Activated CD8-positive, alpha-beta memory T cell treated with anti-CD3 and anti-CD28 coated beads, Interleukin-2, amount 50 U/mL, for 4 hours (primary cell): ENCODE measurements around the gene TRAP1.
"Not testable (repeated sequence)": the region's sequence is repeated elsewhere in the genome, so short reads cannot be mapped to it uniquely, and the experiment has no call there.

Experiments used
- DNase-seq: peaks from one replicate; pipeline ENCODE4 v3.0.0-alpha.2; 2020

TRAP1 gene

GRCh38 chr16:3645108-3645503 lies 72.2 kb downstream of the TRAP1 start:
- DNase-seq = no peak

GRCh38 chr16:3643095-3643730 lies 74.1 kb downstream of the TRAP1 start:
- DNase-seq = no peak

- DNase-seq = no peak
Observed at GRCh38 chr16:3642397-3643094, 74.8 kb downstream of the TRAP1 start.

DNA sequence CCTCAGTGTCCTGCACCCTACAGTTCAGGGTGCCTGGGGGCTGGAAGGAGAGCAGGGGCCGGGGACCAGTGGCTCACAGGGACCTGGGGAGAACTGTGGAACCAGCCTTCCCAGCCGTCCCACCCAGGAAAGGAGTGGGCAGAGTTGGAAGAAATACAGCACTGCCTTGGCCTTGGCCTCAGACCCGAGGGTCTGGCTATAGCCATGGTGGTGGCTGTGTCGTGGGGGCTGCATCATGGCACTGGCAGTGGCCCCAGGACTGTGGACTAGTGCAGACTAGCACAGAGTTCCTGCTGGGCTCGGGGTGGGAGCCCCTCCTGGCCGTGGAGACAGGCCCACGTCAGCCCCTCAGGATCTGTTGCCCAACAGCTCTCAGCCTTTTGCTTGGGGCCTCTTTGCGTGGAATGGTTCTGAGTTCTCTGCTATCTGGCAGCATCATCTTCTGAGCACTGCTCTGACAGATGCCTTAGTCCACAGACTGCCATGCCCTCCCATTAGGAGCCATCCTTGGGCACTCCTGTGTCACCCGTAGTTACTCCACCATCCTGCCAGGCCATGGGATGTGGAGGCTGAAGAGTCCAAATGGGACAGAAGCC lies 75.4 kb downstream of the TRAP1 start:
- DNase-seq = no peak

DNA sequence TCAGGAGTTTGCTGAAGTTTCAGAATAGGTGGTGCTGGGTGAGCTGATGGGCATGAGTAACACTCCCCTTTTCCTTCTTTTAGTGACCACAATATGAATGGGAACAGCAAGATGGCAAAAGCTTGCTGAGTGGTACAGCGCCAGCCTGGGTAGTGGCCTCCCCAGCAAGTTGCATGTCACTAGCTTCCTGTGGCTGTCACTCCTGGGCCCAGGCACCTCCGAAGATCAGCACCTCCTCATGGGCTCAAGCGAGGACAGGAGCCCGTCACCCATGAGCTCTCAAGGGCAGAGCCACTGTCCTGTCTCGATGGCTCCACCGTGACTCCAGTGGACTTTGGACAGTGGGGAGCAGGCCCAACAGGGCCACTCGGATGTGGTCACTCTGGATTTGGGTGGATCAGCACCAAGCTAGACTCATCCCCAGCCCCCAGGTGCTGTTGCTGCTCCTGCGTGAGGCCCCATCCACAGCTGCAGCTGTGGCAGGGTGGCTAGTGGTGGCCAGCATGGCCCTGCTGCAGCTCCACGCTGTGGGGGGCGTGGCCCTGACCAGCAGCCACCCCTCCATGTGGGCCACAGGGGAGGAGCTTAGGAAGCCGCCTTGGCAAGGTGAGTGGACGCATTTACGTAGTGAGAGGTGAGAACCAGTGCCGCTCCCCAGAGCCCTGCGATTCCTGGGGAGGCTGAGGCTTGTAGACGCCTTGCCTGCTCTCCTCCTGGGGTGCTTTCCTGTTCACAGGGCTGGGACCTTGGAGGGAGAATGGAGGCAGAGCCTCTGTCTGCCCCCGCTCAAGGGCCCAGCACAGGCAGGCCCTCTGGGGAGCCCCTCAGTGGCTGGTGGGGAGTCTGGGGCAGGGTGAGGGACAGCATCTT lies 76.5 kb downstream of the TRAP1 start:
- DNase-seq = no peak

DNA sequence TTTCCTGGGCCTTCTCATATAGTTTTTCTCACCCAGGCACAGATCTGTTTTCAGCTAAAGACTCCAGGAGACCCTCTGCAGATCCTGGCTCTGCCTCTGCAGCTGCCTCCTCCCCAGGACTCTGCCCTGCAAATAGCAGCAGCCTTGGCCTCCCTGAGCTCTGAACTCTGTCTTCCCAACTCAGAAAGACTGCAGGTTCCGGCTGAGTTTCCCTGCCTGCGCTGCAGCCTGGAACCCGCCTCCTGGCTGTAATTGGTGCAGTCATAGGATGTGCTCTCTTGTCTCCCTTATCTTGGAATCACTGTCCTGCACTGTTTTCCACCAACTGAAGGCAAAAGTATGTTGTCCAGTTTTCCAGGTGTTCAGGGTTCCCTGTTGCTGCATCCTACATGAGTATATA lies 77.1 kb downstream of the TRAP1 start:
- DNase-seq = no peak

DNA sequence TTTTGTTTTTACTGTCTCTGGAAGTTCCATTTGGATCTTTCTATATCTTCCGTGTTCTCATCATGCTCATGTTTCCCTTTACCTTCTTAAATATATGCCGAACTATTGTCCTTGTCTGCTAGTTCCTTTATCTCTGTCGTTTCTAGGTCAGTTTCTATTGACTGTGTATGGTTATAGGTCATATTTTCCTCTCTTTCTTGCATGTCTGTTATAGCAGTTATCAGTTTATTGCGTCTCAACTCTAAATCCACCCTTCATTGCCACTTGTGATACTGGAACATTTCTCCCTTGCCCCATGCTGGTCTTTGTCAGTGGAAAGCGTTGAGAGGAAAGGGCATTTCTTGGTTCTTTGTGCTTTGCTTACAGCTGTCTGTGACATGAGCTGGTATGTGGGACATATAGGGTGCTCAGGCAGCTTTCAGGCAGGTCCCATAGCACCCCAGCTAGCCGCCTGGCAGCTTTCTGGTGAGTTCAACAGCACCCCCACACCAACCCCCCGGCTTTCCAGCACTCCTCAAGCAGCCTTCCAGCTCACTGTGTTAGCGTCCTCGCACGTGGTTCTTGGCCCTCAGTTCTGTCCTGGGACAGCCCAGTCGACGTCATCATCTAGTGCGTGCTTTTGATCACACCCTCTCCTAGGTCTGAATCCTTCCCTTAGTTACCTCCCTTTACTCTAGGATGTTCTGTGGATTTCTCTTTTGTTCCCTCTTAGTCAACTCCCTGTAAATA lies 78.2 kb downstream of the TRAP1 start:
- no peak for DNase-seq

GRCh38 chr16:3637371-3637923 lies 79.9 kb downstream of the TRAP1 start:
- no peak for DNase-seq

GRCh38 chr16:3625911-3626732 lies 91.2 kb downstream of the TRAP1 start:
- no peak for DNase-seq

DNA sequence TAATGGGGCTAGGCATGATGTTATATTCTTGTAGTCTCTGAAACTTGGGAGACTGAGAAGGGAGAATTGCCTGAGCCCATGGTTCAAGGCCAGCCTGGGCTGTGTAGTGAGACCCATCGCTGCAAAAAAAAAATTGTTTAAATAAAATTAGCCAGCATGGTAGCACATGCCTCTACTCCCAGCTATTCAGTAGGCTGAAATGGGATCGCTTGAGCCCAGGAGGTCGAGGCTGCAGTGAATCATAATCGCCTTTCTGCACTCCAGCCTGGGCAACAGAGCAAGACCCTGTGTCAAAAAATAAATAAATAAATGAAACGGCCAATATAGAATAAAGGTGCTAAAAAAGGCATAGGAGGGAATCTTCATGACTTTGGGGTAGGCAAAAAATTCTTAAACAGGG lies 92.0 kb downstream of the TRAP1 start:
- no peak for DNase-seq

DNA sequence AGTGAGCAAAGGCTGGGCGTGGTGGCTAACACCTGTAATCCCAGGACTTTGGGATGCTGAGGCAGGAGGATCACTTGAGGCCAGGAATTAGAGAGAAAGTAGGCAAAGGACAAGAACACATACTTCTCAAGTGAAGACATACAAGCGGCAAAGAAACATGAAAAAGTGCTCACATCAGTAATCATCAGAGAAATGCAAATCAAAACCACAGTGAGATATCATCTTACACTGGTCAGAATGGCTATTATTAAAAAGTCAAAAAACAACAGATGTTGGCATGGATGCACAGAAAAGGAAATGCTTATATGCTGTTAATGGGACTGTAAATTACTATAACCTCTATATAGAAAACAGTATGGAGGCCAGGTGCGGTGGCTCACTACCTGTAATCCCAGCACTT lies 93.7 kb downstream of the TRAP1 start:
- no peak for DNase-seq

GRCh38 chr16:3618769-3619141 lies 98.6 kb downstream of the TRAP1 start:
- DNase-seq = no peak

GRCh38 chr16:3612510-3613466 lies 104.5 kb downstream of the TRAP1 start:
- DNase-seq = no peak

- peak; percentile 90 for DNase-seq
Observed at GRCh38 chr16:3611146-3611975, 106.0 kb downstream of the TRAP1 start, which contains the start of gene SLX4. Gene SLX4 (minus strand): TSS chr16:3611606. CDS start chr16:3608964, 2,642 bp downstream.

GRCh38 chr16:3610698-3611145 lies 106.6 kb downstream of the TRAP1 start:
- no peak for DNase-seq

GRCh38 chr16:3609895-3610697 lies 107.2 kb downstream of the TRAP1 start:
- DNase-seq = no peak

- DNase-seq = not testable (repeated sequence)
Observed at GRCh38 chr16:3608976-3609375, 108.3 kb downstream of the TRAP1 start.

DNA sequence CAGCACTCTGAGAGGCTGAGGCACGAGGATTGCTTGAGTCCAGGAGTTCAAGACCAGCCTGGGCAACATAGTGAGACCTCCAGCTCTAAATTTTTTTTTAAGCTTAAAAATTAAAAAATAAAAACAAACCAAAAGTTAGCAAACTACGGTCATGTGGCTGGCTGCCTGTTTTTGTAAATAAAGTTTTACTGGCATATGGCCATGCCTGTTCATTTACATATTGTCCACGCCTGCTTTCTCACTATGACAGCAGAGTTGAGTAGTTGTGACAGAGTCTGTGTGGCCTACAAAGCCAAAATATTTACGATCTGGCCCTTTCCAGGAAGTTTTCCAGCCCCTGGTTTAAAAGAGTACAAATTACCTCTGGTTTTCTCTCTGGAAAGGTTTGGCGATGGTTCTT lies 109.3 kb downstream of the TRAP1 start:
- no peak for DNase-seq
